Measurements from ENCODE around the gene ZNF680.

The ZNF680 gene

DNA sequence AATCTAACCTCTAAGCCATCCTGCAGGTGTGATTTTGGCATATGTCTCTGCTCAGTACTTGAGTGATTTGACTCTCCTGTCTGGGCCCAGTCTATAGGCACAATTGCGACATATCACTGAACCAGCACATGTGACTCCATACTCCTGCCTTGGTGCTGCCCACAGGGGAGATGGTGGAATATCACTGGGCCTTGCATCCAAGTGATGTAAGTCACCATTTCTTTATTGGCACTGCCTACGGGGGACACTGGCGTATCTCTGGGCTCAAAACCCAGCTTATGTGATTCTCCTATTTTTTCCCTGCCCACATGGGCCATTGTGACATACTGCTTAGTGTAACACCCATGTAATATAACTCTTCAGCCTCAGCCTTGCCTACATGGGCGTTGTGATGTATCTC, 48.1 kb upstream of the ZNF680 start:
- no peak overlapping the region for H3K4me2 ChIP-seq (ENCODE audit: insufficient read depth, low read length)
- no peak overlapping the region for H2AFZ ChIP-seq (ENCODE audit: low read depth, low read length)
- ATAC-seq (ENCODE audit: insufficient read depth, low read depth), result no peak
- no peaks in the 10 kb centered on the region for H3K27me3 ChIP-seq (ENCODE audit: insufficient read depth, low read length, poor library complexity)
- H3K36me3 ChIP-seq (ENCODE audit: insufficient read depth, low read length), result no peaks in the 10 kb centered on the region
- H4K20me1 ChIP-seq (ENCODE audit: insufficient read depth, low read length), result no peaks in the 10 kb centered on the region
- no peaks in the 10 kb centered on the region for H3K4me1 ChIP-seq (ENCODE audit: insufficient read depth, low read length)
- no peak overlapping the region for H3K27ac ChIP-seq (ENCODE audit: low read length)
- no peak for TF ChIP-seq EZH2 (IDR thresholded peaks at IDR 0.05; ENCODE audit: borderline replicate concordance, low read depth, low read length, severe bottlenecking)
- TF ChIP-seq, protein P1, sequence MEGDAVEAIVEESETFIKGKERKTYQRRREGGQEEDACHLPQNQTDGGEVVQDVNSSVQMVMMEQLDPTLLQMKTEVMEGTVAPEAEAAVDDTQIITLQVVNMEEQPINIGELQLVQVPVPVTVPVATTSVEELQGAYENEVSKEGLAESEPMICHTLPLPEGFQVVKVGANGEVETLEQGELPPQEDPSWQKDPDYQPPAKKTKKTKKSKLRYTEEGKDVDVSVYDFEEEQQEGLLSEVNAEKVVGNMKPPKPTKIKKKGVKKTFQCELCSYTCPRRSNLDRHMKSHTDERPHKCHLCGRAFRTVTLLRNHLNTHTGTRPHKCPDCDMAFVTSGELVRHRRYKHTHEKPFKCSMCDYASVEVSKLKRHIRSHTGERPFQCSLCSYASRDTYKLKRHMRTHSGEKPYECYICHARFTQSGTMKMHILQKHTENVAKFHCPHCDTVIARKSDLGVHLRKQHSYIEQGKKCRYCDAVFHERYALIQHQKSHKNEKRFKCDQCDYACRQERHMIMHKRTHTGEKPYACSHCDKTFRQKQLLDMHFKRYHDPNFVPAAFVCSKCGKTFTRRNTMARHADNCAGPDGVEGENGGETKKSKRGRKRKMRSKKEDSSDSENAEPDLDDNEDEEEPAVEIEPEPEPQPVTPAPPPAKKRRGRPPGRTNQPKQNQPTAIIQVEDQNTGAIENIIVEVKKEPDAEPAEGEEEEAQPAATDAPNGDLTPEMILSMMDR (IDR thresholded peaks at IDR 0.05; ENCODE audit: borderline replicate concordance, extremely low read depth, low read length, poor library complexity, severe bottlenecking), result no peak
- H3K9me3 ChIP-seq (ENCODE audit: insufficient read depth, low read length, severe bottlenecking), result peaks cover 2% of the 10 kb centered on the region
- DNase-seq, result no peak
- no peaks in the 10 kb centered on the region for H3K79me2 ChIP-seq (ENCODE audit: insufficient read depth, low read length)
- no peak overlapping the region for H3K4me3 ChIP-seq (ENCODE audit: low read depth in 1 of 2, low read length in 2 of 2)
- no peak overlapping the region for H3K9ac ChIP-seq (ENCODE audit: low read depth, low read length)

DNA sequence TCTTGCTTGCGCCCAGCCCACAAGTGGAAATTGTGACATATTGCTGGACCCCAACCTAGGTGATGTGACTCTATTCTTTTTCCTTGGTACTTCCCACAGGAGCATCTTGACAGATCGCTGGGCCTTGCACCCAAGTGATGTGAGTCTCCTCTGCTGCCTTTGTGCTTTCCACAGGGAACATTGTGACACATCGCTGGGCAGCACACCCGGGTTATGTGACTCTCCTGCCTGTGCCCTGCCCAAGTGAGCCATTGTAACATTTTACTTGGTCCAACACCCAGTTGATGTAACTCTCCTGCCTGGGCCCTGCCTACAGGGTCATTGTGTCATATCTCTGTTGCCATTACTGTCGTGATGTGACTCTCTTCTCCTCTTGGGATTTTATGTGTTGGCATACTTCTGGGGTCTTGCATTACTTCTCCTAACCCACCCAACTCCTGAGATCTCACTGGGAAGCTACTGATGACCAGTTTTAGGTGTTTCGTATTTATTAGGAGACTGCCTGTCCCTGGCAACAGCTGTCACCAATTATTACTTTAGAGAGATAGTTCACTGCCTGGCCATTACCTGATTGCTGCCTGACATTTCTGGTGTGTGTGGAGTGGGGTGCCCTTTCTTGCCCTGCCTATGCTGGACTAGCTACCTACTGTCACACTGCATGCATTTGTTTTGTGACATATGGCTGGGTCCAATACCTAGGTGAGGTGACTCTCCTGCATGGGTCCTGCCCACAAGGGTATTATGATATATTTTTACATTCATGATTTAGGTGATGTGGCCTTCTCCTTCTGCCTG, 45.4 kb upstream of the ZNF680 start:
- H3K36me3 ChIP-seq (ENCODE audit: insufficient read depth, low read length), result no peaks in the 10 kb centered on the region
- ATAC-seq (ENCODE audit: insufficient read depth, low read depth), result no peak
- no peaks in the 10 kb centered on the region for H3K4me1 ChIP-seq (ENCODE audit: insufficient read depth, low read length)

DNA sequence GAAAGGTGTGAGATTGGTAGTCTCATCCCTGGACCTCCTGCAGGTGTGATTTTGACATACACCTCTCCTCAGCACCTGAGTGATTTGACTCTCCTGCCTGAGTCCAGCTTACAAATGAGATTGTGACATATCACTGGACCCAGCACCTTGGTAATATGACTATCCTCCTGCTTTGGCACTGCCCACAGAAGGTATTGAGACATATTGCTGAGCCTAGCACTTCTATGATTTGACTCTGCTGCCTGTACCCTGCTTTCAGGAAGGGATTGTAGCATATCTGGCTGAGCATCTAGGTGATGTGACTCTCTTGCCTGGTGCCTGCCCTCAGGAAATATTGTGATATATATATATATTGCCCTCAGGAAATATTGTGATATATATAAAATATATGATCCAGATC, 43.5 kb upstream of the ZNF680 start:
- H3K4me2 ChIP-seq (ENCODE audit: insufficient read depth, low read length), result no peak overlapping the region
- no peak for DNase-seq
- no peaks in the 10 kb centered on the region for H3K4me1 ChIP-seq (ENCODE audit: insufficient read depth, low read length)
- no peaks in the 10 kb centered on the region for H3K9me3 ChIP-seq (ENCODE audit: insufficient read depth, low read length, severe bottlenecking)
- H3K27ac ChIP-seq (ENCODE audit: low read length), result no peak overlapping the region
- H4K20me1 ChIP-seq (ENCODE audit: insufficient read depth, low read length), result no peaks in the 10 kb centered on the region
- no peaks in the 10 kb centered on the region for H3K27me3 ChIP-seq (ENCODE audit: insufficient read depth, low read length, poor library complexity)
- TF ChIP-seq EZH2 (IDR thresholded peaks at IDR 0.05; ENCODE audit: borderline replicate concordance, low read depth, low read length, severe bottlenecking), result no peak
- TF ChIP-seq, protein P1 (IDR thresholded peaks at IDR 0.05; ENCODE audit: borderline replicate concordance, extremely low read depth, low read length, poor library complexity, severe bottlenecking), result no peak
- H3K9ac ChIP-seq (ENCODE audit: low read depth, low read length), result no peak overlapping the region
- H2AFZ ChIP-seq (ENCODE audit: low read depth, low read length), result no peak overlapping the region
- ATAC-seq (ENCODE audit: insufficient read depth, low read depth), result no peak
- H3K4me3 ChIP-seq (ENCODE audit: low read depth in 1 of 2, low read length in 2 of 2), result no peak overlapping the region
- no peaks in the 10 kb centered on the region for H3K36me3 ChIP-seq (ENCODE audit: insufficient read depth, low read length)
- H3K79me2 ChIP-seq (ENCODE audit: insufficient read depth, low read length), result no peaks in the 10 kb centered on the region

More for the DNA sequence above, 45.4 kb upstream of the ZNF680 start:
- no peaks in the 10 kb centered on the region for H3K27me3 ChIP-seq (ENCODE audit: insufficient read depth, low read length, poor library complexity)
- H4K20me1 ChIP-seq (ENCODE audit: insufficient read depth, low read length), result no peaks in the 10 kb centered on the region
- no peak for DNase-seq
- TF ChIP-seq, protein P1 (IDR thresholded peaks at IDR 0.05; ENCODE audit: borderline replicate concordance, extremely low read depth, low read length, poor library complexity, severe bottlenecking), result no peak
- no peak for TF ChIP-seq EZH2 (IDR thresholded peaks at IDR 0.05; ENCODE audit: borderline replicate concordance, low read depth, low read length, severe bottlenecking)
- no peak overlapping the region for H3K9ac ChIP-seq (ENCODE audit: low read depth, low read length)
- no peak overlapping the region for H3K27ac ChIP-seq (ENCODE audit: low read length)
- no peak overlapping the region for H3K4me3 ChIP-seq (ENCODE audit: low read depth in 1 of 2, low read length in 2 of 2)
- no peaks in the 10 kb centered on the region for H3K79me2 ChIP-seq (ENCODE audit: insufficient read depth, low read length)
- H2AFZ ChIP-seq (ENCODE audit: low read depth, low read length), result no peak overlapping the region
- no peaks in the 10 kb centered on the region for H3K9me3 ChIP-seq (ENCODE audit: insufficient read depth, low read length, severe bottlenecking)
- H3K4me2 ChIP-seq (ENCODE audit: insufficient read depth, low read length), result no peak overlapping the region

Measured in DND-41 (cell line).